HepG2 (cell line): ENCODE results near the gene INTS15. TPM values are rescaled to one million over a fixed set of nuclear protein-coding genes. Genes with fewer than 3 reads are reported as not detected.

Source experiments
- ATAC-seq: fragments of 200-7000 bp; cut with Tn5 transposase; 3 replicates; pipeline ENCODE4 v1.9.1; 2020; ENCODE audit warnings: mild to moderate bottlenecking, moderate library complexity
- BruUV-seq: library from RNA; stranded (reverse); fragments of 400-500 nt; replicated peaks from 2 replicates; lab custom pipeline; 2021; lab: Mats Ljungman, UMichigan
- CTCF ChIA-PET: fragments of 300-600 bp; formaldehyde crosslinking; extraction: SDS; loops from one replicate; lab custom pipeline; 2021; ENCODE audit warnings: low total read pairs, inconsistent platforms, low intra/inter-chr PET ratio; lab: Yijun Ruan, JAX
- POLR2A ChIA-PET: fragments of 350-600 bp; sonication (Branson Sonifier 250); formaldehyde crosslinking; loops from one replicate; lab custom pipeline; 2020; ENCODE audit warnings: antibody characterized with exemption, inconsistent platforms; lab: Yijun Ruan, JAX
- DNase-seq: peaks from one replicate; pipeline ENCODE4 v3.0.0-alpha.2; 2015; ENCODE audit warnings: low spot score
- FAIRE-seq: peaks from 3 replicates; lab custom pipeline; 2011; peaks lifted over from hg19 to GRCh38; lab: Jason Lieb, UNC
- H2AFZ ChIP-seq: one replicate; pipeline ENCODE4 v1.6.1; 2011; ENCODE audit warnings: low read length, inconsistent platforms
- H3K27ac ChIP-seq: fragments of 300-600 bp; 3 replicates; pipeline ENCODE4 v1.8.0; 2011; ENCODE audit warnings: mixed run types, mild to moderate bottlenecking, mixed read lengths, low read length, inconsistent platforms; ENCODE audit not compliant: insufficient read depth; ENCODE audit errors: extremely low read length
- H3K27me3 ChIP-seq, 2 experiments: fragments of 200-600 bp in 1 of 2; 2 replicates in 1 of 2; 3 replicates in 1 of 2; pipeline versions ENCODE4 v1.6.0 to v1.8.0; 2011; ENCODE audit warnings: low read length in 2 of 2, mild to moderate bottlenecking in 2 of 2, moderate library complexity in 2 of 2, inconsistent platforms in 1 of 2; ENCODE audit not compliant: insufficient read depth in 2 of 2, control insufficient read depth in 1 of 2
- H3K36me3 ChIP-seq, 2 experiments: fragments of 200-600 bp in 1 of 2; replicated peaks in 1 of 2; 2 replicates in 1 of 2; 3 replicates in 1 of 2; pipeline versions ENCODE4 v1.5.1 to v1.8.0; 2011; ENCODE audit warnings: low read length in 2 of 2, inconsistent platforms in 1 of 2; ENCODE audit not compliant: insufficient read depth in 2 of 2, control insufficient read depth in 1 of 2
- H3K4me1 ChIP-seq: 2 replicates; pipeline ENCODE4 v1.5.1; 2012; ENCODE audit warnings: low read length, inconsistent platforms; ENCODE audit not compliant: insufficient read depth
- H3K4me2 ChIP-seq: 2 replicates; pipeline ENCODE4 v1.6.0; 2011; ENCODE audit warnings: low read depth, low read length, inconsistent platforms
- H3K4me3 ChIP-seq, 3 experiments: fragments of 200-600 bp in 1 of 3; sonication (generic), shearing (Covaris generic) in 1 of 3; replicated peaks in 1 of 3; 2 replicates each; pipeline ENCODE4 v1.5.1; 2011 to 2016; ENCODE audit warnings: low read length in 3 of 3, inconsistent platforms in 2 of 3, low read depth in 2 of 3, mild to moderate bottlenecking in 2 of 3, control low read depth in 1 of 3, mixed read lengths in 1 of 3; ENCODE audit not compliant: insufficient read depth in 1 of 3
- H3K79me2 ChIP-seq: one replicate; pipeline ENCODE4 v1.6.1; 2011; ENCODE audit warnings: low read length, inconsistent platforms; ENCODE audit not compliant: insufficient read depth
- H3K9ac ChIP-seq: 2 replicates; pipeline ENCODE4 v1.6.0; 2011; ENCODE audit warnings: mild to moderate bottlenecking, low read depth, low read length, inconsistent platforms; ENCODE audit not compliant: insufficient read depth
- H3K9me3 ChIP-seq: 2 replicates; pipeline ENCODE4 v1.5.1; 2012; ENCODE audit warnings: mild to moderate bottlenecking, low read length
- H4K20me1 ChIP-seq: 2 replicates; pipeline ENCODE4 v1.6.0; 2011; ENCODE audit warnings: inconsistent platforms, mild to moderate bottlenecking, low read length, moderate library complexity; ENCODE audit not compliant: insufficient read depth
- ZC3H4 ChIP-seq: sonication (generic); formaldehyde crosslinking; IDR thresholded peaks from 2 replicates; pipeline ENCODE4 v1.4.0; 2020; ENCODE audit warnings: missing genetic modification reagents, borderline replicate concordance
- ZNF629 ChIP-seq: sonication (generic); formaldehyde crosslinking; conservative IDR thresholded peaks from 2 replicates; pipeline ENCODE4 v1.5.0; 2020; ENCODE audit warnings: missing genetic modification reagents
- WGBS: methylation state at CpG from one replicate; pipeline ENCODE4 v1.1.6; 2017; ENCODE audit warnings: low lambda C conversion rate; 5-methylcytosine and 5-hydroxymethylcytosine counted together
- in situ Hi-C: cut with HindIII; loops from 2 replicates; pipeline ENCODE4 v1.10.0; 2017; ENCODE audit warnings: low pct_unique_long_range_greater_than_20kb; ENCODE audit not compliant: extremely low pct_ligation_motif_present
- intact Hi-C: fragments of 100-400 bp; cut with micrococcal nuclease; formaldehyde crosslinking; loops from one replicate; pipeline ENCODE4 v1.10.0; 2022; ENCODE audit not compliant: unreplicated experiment
- polyA plus RNA-seq, 8 experiments: library from polyadenylated mRNA; depleted of rRNA in 3 of 8; stranded (reverse) in 7 of 8; unstranded in 1 of 8; fragments of >200 nt; fragmentation: Illumina TruSeq in 4 of 8; extraction: Trizol in 4 of 8; gene quantifications; 2 replicates each; pipeline versions ENCODE4 v1.2.1 to v1.2.3, GENCODE V29; 2011 to 2016; ENCODE audit warnings: low read depth in 4 of 8, missing spikeins in 1 of 8, mixed read lengths in 1 of 8; ENCODE audit not compliant: insufficient read depth in 1 of 8
- total RNA-seq, 5 experiments: library from RNA; depleted of rRNA; stranded (reverse); fragments of >200 nt; fragmentation: Illumina TruSeq; extraction: Trizol; gene quantifications; 2 replicates each; pipeline ENCODE4 v1.2.3, GENCODE V29; 2016; ENCODE audit warnings: low read depth in 1 of 5
- TF ChIP-seq, protein P1 (sequence below): sonication (generic); formaldehyde crosslinking; IDR thresholded peaks from 2 replicates; pipeline ENCODE4 v1.4.0; 2020; ENCODE audit warnings: missing genetic modification reagents
- TF ChIP-seq, protein P2 (sequence below): sonication (generic); formaldehyde crosslinking; IDR thresholded peaks from 2 replicates; pipeline ENCODE4 v1.5.0; 2020; ENCODE audit warnings: mild to moderate bottlenecking, missing genetic modification reagents, moderate library complexity

INTS15 gene
- total and polyA plus RNA-seq, 2 of the 13 experiments (the other 11 are each of a cell fraction or from before 2014, with no cell fraction given) = 16.3 to 25.7 TPM

- Histone ChIP-seq H3K4me1 (no peaks in the 10 kb centered on the region), H3K4me3 (no peak overlapping the region), H3K36me3 (peaks cover 15 to 41% of the 10 kb centered on the region in 2 experiments; a peak in 4 of 5 replicates), H3K27me3 (no peaks in the 10 kb centered on the region), H3K9me3 (no peaks in the 10 kb centered on the region), H2AFZ (no peak overlapping the region), H3K9ac (no peak overlapping the region), H3K27ac (no peak overlapping the region), H3K4me2 (no peak overlapping the region), H3K79me2 (no peaks in the 10 kb centered on the region), H4K20me1 (no peaks in the 10 kb centered on the region)
- DNase-seq (no peak), ATAC-seq (no peak), FAIRE-seq (no peak)
- CTCF ChIA-PET = no interaction called here
- no TSS peak for BruUV-seq
- 97% methylated on average over 12 of the region's 17 CpGs for WGBS
- POLR2A ChIA-PET = no interaction called here
- intact Hi-C loops (no loop called here), in situ Hi-C loops (no loop called here)
- TF ChIP-seq, protein P1, sequence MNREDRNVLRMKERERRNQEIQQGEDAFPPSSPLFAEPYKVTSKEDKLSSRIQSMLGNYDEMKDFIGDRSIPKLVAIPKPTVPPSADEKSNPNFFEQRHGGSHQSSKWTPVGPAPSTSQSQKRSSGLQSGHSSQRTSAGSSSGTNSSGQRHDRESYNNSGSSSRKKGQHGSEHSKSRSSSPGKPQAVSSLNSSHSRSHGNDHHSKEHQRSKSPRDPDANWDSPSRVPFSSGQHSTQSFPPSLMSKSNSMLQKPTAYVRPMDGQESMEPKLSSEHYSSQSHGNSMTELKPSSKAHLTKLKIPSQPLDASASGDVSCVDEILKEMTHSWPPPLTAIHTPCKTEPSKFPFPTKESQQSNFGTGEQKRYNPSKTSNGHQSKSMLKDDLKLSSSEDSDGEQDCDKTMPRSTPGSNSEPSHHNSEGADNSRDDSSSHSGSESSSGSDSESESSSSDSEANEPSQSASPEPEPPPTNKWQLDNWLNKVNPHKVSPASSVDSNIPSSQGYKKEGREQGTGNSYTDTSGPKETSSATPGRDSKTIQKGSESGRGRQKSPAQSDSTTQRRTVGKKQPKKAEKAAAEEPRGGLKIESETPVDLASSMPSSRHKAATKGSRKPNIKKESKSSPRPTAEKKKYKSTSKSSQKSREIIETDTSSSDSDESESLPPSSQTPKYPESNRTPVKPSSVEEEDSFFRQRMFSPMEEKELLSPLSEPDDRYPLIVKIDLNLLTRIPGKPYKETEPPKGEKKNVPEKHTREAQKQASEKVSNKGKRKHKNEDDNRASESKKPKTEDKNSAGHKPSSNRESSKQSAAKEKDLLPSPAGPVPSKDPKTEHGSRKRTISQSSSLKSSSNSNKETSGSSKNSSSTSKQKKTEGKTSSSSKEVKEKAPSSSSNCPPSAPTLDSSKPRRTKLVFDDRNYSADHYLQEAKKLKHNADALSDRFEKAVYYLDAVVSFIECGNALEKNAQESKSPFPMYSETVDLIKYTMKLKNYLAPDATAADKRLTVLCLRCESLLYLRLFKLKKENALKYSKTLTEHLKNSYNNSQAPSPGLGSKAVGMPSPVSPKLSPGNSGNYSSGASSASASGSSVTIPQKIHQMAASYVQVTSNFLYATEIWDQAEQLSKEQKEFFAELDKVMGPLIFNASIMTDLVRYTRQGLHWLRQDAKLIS (CRISPR knock-in tag) = no peak
- TF ChIP-seq ZNF629 (CRISPR knock-in tag) (peak; percentile 71), ZC3H4 (CRISPR knock-in tag) (no peak)
- TF ChIP-seq, protein P2, sequence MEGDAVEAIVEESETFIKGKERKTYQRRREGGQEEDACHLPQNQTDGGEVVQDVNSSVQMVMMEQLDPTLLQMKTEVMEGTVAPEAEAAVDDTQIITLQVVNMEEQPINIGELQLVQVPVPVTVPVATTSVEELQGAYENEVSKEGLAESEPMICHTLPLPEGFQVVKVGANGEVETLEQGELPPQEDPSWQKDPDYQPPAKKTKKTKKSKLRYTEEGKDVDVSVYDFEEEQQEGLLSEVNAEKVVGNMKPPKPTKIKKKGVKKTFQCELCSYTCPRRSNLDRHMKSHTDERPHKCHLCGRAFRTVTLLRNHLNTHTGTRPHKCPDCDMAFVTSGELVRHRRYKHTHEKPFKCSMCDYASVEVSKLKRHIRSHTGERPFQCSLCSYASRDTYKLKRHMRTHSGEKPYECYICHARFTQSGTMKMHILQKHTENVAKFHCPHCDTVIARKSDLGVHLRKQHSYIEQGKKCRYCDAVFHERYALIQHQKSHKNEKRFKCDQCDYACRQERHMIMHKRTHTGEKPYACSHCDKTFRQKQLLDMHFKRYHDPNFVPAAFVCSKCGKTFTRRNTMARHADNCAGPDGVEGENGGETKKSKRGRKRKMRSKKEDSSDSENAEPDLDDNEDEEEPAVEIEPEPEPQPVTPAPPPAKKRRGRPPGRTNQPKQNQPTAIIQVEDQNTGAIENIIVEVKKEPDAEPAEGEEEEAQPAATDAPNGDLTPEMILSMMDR (CRISPR knock-in tag) = 0 out of 2 replicates have a peak, but pooled peaks have one; percentile 8
Measured at GRCh38 chr7:6648066-6648814, 58.4 kb downstream of the INTS15 start.
